ENCODE data around the gene CAD.

DNA sequence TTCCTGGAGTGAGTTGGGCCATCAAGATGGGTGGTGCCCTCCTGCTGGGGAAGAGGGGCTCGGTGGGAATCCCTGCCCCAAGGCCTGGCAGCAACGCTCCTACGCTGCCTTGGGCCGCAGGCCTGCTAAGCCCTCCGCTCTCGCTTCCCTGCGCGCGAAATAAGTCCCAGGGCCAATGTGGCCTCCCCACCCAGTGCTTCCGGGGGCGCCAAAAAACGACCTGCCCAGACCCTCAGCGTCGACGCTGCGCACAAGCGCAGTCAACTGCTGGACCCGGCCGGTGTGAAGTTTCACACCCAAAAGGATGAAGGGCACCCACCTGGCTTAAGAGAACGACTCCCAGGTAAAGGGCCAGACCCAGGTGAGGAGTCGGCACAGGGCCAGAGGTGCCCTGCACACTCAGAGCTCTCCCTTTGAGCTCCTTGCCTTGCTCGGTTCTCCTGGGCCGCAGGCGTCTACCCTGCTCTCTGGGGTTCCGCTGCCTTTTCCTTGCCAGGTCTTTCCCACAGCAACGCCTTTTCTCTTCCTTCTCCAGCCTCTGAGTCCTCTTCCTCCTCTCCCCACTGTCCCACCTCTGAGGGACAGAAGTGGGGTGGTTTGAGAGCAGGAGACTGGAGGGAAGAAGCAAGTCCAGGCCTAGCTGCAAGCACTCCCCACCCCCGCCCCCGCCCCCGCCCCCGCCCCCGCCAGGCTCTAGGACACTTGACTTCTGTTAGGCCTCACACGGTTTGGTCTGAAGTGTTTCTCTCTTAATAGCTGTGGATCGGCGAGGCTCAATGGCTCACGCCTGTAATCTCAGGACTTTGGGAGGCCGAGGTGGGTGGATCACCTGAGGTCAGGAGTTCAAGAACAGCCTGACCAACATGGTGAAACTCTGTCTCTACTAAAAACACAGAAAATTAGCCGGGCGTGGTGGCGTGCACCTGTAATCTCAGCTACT, 58.3 kb downstream of the CAD start, which contains the start of gene DNAJC5G:
- TF ChIP-seq, protein P1, sequence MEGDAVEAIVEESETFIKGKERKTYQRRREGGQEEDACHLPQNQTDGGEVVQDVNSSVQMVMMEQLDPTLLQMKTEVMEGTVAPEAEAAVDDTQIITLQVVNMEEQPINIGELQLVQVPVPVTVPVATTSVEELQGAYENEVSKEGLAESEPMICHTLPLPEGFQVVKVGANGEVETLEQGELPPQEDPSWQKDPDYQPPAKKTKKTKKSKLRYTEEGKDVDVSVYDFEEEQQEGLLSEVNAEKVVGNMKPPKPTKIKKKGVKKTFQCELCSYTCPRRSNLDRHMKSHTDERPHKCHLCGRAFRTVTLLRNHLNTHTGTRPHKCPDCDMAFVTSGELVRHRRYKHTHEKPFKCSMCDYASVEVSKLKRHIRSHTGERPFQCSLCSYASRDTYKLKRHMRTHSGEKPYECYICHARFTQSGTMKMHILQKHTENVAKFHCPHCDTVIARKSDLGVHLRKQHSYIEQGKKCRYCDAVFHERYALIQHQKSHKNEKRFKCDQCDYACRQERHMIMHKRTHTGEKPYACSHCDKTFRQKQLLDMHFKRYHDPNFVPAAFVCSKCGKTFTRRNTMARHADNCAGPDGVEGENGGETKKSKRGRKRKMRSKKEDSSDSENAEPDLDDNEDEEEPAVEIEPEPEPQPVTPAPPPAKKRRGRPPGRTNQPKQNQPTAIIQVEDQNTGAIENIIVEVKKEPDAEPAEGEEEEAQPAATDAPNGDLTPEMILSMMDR (IDR thresholded peaks at IDR 0.05): no peak
- TF ChIP-seq EP300 (IDR thresholded peaks at IDR 0.05): no peak

Measured in ovary (tissue), 3 donors.